Inferior parietal cortex (tissue), 1 donor: Measurements from ENCODE around the gene CSPG4.
"Not testable (repeated sequence)": the region's sequence is repeated elsewhere in the genome, so short reads cannot be mapped to it uniquely, and the experiment has no call there.

Experiments
- DNase-seq: peaks from one replicate; pipeline ENCODE4 v3.0.0-alpha.2; 2016; ENCODE audit errors: extremely low spot score

The CSPG4 gene

GRCh38 chr15:75712668-75713337 is at the start of gene CSPG4:
Gene CSPG4 (minus strand): TSS chr15:75712848. CDS start chr15:75712755, 93 bp downstream.
- DNase-seq: no peak

GRCh38 chr15:75762357-75762718 is 49.7 kb upstream of the CSPG4 start:
- not testable (repeated sequence) for DNase-seq

GRCh38 chr15:75761446-75762356 is 49.1 kb upstream of the CSPG4 start:
- no peak for DNase-seq

GRCh38 chr15:75760704-75761435 is 48.2 kb upstream of the CSPG4 start:
- DNase-seq: no peak

GRCh38 chr15:75760131-75760520 is 47.5 kb upstream of the CSPG4 start:
- DNase-seq: not testable (repeated sequence)

- DNase-seq: no peak
Measured at GRCh38 chr15:75759416-75760130, 46.9 kb upstream of the CSPG4 start.

GRCh38 chr15:75758071-75758872 is 45.6 kb upstream of the CSPG4 start:
- DNase-seq: peak; percentile 92

- DNase-seq: not testable (repeated sequence)
Measured at GRCh38 chr15:75754871-75755270, 42.2 kb upstream of the CSPG4 start.

- DNase-seq: no peak
Measured at GRCh38 chr15:75753145-75753544, 40.5 kb upstream of the CSPG4 start.

GRCh38 chr15:75751891-75752290 is 39.2 kb upstream of the CSPG4 start:
- DNase-seq: no peak

- DNase-seq: no peak
Measured at GRCh38 chr15:75751116-75751875, 38.6 kb upstream of the CSPG4 start.

GRCh38 chr15:75750261-75751050 is 37.8 kb upstream of the CSPG4 start:
- no peak for DNase-seq

GRCh38 chr15:75749820-75750219 is 37.2 kb upstream of the CSPG4 start:
- DNase-seq: no peak

- not testable (repeated sequence) for DNase-seq
Measured at GRCh38 chr15:75748882-75749281, 36.2 kb upstream of the CSPG4 start.

- not testable (repeated sequence) for DNase-seq
Measured at GRCh38 chr15:75747121-75747520, 34.5 kb upstream of the CSPG4 start.

GRCh38 chr15:75745305-75745704 is 32.7 kb upstream of the CSPG4 start:
- DNase-seq: no peak

- DNase-seq: not testable (repeated sequence)
Measured at GRCh38 chr15:75742346-75742745, 29.7 kb upstream of the CSPG4 start.

GRCh38 chr15:75739791-75740190 is 27.1 kb upstream of the CSPG4 start:
- DNase-seq: no peak

- peak; percentile 75 for DNase-seq
Measured at GRCh38 chr15:75738647-75739325, 26.1 kb upstream of the CSPG4 start.
